COLO829 (cell line): Measurements from ENCODE around the gene WBP2.

ENCODE experiments used
- DNase-seq: peaks from one replicate; pipeline ENCODE4 v3.0.0; 2012; ENCODE audit warnings: low spot score

Gene WBP2

DNA sequence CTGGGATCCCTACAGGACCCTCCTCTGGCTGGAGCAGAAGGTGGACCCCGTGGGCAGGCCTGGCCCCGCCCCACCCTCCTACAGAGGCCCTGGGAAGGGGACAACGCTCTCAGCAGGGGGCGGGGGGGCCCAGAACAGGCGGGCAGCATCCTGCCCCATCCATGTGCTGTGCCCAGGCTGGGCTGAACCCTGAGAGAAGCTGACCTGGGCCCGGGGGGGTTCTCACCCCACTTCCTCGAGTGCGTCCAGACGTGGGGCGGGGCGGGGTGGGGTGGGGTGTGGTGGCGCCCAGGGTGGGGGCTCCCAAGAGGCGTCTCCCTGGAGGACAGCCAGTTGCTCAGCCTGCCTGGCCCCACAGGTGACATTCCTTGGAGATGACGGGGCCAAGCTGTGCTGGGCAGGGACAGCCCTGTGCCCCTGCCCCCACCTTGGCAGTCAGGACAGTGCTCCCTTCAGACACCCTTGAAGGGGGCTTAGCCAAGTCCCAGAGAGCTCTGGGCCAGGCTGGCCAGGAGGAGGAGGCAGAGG lies 10.5 kb downstream of the WBP2 start:
- DNase-seq: no peak

GRCh38 chr17:75843577-75844529 lies 11.3 kb downstream of the WBP2 start, which contains the start of gene UNC13D:
Gene UNC13D (minus strand): TSS chr17:75844404. CDS start chr17:75844337, 67 bp downstream.
- no peak for DNase-seq

DNA sequence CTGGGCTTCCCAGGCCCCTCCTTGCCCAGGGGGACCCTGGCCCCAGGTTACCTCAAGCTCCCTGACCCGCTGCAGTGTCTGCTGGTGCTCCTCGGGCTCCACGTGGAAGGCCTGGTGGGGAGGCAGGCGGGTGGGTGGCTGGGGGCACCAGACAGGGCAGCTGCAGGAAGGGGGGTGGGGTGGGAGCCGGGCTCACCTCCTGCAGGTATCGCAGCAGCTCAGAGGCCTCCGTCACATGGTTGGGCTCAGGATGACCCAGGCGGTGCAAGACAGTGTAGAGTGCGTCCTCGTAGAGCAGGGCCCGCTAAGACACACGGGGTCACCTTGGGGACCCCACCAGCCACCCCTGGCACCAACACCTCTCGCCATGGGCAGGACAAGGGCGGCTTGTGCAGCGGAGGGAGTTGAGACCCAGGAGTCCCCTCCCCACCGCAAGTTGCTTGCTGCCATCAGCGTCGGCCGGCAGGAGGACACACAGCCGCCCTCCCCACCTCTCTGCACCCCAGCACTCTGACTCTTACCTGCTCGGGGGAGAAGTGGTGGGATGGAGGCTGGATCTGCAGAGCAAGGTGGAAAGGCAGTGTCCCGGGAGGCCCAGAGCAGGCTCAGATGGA lies 12.1 kb downstream of the WBP2 start:
- DNase-seq: no peak

GRCh38 chr17:75842411-75842810 lies 12.7 kb downstream of the WBP2 start:
- no peak for DNase-seq

- no peak for DNase-seq
These were observed 14.4 kb downstream of the WBP2 start for GRCh38 chr17:75840799-75841164.

- DNase-seq: no peak
These were observed 15.0 kb downstream of the WBP2 start for GRCh38 chr17:75839942-75840798.

DNA sequence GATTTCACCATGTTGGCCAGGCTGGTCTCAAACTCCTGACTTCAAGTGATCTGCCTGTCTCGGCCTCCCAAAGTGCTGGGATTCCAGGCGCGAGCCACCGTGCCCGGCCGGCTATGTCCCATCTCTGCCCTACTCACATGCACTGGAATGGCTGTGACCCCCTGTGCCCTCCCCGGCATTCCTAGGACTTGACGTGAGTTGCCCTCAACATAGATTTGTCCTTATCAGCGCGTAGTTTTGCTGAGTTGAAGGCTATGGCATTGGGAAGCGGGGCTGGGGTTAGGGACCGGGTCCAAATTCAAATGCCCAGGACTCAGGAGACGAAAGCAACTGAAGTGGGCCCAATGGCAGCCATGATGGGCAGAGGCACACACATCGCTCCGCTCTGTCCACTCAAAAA lies 16.7 kb downstream of the WBP2 start:
- DNase-seq: no peak

GRCh38 chr17:75837899-75838298 lies 17.2 kb downstream of the WBP2 start:
- no peak for DNase-seq

DNA sequence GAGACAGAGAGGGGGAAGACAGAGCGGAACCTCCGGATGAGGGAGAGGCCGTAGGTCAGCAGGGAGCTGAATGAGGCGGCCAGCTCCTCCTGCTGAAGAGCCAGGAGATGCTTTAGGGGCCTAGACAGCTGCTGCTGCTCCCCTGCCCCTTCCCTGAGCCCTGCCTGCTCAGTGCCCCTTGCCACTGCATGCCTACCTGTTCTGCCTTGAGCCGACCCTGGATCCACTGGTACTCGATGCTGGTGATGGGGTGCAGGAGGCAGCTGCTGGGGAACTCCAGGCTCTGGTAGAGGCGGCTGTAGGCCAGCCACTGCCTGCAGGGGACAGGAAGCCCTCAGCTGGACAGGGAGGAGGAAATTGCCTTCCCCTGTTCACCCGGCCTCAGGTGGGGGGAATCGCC lies 18.5 kb downstream of the WBP2 start:
- DNase-seq: no peak

GRCh38 chr17:75835654-75835987 lies 19.5 kb downstream of the WBP2 start:
- DNase-seq: no peak

DNA sequence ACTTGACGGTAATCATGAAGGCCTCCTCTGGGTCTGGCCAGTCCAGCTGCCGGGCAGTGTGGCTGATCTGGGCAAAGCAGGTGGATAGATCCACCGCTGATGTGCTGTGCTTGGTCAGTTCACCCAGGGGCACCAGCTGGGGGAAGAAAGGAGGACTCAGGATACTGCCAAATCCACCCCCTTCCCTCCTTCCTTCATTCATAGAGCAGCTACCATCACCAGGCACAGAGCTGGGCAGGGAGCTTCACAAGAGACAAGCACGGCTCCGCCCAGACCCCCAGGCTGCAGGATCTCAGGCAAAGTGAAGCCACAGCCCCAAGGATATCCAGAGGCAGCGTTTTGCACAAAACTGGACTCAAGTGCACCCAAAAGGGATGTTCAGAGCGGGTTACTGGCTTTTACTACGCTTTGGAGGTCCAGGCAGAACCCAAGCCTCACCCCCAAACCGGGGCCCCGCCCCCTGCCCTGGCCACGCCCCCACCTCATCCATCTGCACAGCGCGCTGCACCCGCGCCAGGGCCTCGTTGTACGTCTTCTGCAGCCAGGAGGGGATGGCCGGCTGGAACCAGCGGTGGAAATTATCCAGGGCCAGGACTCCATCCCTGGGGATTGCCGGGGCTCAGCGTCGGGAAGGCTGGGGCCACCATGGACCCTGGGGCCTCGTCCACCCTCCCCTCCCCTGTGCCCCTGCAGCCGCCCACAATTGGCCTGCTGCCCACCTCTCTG lies 20.0 kb downstream of the WBP2 start:
- DNase-seq: no peak

DNA sequence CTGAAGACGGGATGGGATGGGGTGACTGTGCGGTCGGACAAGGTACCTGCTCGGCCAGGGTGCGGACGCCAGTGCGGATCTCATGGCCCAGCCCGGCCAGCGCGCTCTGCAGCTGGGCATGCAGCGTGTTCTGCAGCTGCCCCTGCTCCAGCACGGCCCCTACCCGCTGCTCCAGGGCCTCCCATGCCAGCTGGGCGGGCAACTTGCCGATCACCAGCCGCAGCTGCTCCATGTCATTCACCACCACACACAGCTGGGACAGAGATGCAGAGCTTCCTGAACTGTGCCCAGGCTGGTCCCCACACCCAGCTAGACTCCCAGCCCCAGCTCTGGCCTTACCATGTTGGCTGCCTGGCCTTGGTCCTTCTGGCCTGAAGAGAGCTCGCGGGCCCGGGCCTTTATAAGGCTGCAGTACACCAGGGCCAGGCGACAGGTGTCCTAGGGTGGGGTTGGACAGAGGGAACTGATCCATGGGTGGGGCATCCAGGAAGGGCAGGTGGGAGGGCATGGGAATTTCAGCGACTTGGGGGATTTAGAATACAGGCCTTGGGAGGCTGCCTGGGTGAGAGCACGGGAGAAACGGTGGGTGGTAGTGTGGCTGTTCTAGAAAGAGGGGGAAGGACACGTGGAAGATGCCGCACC lies 20.7 kb downstream of the WBP2 start:
- DNase-seq: no peak

DNA sequence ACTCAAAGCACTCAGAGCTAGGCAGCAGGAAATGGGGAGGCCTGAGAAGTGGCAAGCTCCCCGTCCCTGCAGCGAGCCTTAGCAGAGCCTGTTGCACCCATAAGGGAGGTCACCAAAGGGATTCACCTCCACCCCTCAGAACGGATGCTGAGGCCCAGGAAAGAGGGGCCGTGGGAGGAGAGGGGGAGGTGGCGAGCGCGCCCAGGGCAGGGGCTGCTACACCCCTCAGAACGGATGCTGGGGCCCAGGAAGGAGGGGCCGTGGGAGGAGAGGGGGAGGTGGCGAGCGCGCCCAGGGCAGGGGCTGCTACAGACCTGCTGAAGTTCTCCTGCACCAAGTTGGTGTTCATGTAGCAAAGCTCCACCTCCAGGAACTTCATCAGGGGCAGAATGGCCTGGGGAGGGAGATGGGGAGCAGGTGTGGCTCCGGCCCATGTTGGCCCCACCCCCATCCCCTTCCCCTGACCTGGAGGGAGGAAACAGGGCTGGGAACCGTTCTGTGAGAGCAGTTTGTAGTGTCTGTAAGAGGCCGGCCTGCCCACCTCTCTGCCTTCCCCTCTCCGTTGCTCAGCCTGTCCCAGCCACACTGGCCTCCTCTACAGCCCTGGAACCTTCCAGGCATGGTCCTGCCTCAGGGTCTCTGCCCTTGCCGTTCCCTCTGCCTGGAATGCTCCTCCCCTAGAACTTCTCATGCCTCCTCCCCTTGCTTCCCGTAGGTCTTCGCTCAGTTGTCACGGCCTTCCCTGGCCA lies 22.3 kb downstream of the WBP2 start:
- no peak for DNase-seq

DNA sequence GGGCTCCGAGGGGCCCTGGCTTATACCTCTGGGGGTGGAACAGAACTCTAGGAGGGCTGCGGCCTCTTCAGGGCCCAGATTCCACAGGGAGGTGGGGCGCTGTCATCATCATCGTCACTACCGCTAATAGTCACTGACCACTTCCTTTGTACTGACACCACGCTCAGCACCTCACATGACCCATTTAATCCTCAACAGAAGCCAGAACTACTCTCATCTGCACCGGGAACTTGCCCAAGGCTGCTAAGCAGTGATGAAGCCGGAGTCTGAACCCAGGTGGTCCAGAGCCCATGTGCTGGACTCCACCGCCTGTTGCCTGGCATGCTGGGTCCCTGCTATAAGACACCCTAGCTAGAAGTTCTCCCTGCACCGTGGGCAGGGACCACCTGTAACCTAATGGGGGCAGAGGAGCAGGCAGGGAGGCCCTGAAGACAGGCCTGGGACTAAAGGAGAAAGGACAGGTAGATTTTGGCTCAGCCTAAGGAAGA lies 22.9 kb downstream of the WBP2 start:
- DNase-seq: no peak

DNA sequence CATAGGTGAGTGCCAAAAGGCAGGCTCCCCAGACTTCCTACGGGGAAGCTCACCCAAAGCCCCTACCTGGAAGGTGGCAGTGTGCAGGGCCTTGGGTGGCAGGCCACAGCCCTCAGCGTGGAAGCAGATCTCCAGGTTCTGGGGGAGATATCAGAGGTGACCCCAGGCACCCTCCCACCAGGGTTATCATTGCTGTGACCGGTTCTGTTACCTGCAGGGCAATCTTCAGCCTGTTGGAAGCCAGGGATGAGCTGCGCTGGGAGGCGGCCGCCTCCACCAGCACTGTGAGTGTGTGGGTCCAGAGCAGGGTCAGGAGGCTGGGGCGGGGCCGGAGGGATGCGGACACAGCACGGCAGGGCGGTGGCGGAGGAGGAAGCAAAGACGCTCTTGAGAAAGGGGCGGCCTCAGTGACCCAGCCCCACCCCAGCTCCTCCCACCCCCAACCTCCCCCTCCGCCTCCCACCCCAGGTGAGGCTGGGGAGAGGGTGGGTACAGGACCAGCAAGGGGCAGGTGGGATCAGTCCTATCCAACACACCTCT lies 24.0 kb downstream of the WBP2 start:
- no peak for DNase-seq

GRCh38 chr17:75830164-75831031 lies 24.7 kb downstream of the WBP2 start:
- no peak for DNase-seq

GRCh38 chr17:75829747-75830146 lies 25.4 kb downstream of the WBP2 start:
- DNase-seq: no peak

DNA sequence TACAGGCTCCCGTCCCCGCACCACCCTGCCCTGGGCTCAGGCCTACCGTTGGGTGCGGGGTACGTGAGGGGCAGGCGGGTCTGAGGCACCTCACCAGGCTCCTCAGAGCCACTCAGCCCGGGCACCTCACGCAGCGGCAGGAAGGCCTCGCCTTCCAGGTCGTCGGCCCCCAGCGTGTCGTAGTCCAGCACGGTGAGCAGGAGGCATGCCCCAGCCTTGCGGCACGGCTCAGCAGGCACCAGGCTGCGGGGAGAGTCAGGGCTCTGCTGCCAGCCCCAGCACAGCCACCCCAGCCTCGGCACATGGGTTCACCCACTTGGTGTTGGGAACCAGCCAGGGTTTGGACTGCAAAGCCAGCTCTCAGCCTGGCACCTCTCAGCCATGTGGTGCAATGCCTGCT lies 26.4 kb downstream of the WBP2 start:
- no peak for DNase-seq

GRCh38 chr17:75828076-75828400 lies 27.1 kb downstream of the WBP2 start:
- DNase-seq: no peak
